Retina (tissue), 1 donor: Measurements from ENCODE around the gene CCDC190.
"Not testable (repeated sequence)": the region's sequence is repeated elsewhere in the genome, so short reads cannot be mapped to it uniquely, and the experiment has no call there.

Source experiments
- DNase-seq: peaks from one replicate; pipeline ENCODE4 v3.0.0-alpha.2; 2016

The CCDC190 gene

GRCh38 chr1:162861101-162861500 lies at the start of gene CCDC190:
Gene CCDC190, minus strand, starts transcription at chr1:162861175. Its CDS starts 1,529 bp downstream, at chr1:162859646.
- DNase-seq: no peak

- DNase-seq: no peak
Observed at GRCh38 chr1:162910161-162910560, 49.2 kb upstream of the CCDC190 start.

GRCh38 chr1:162908780-162909179 lies 47.8 kb upstream of the CCDC190 start:
- no peak for DNase-seq

- no peak for DNase-seq
Observed at GRCh38 chr1:162908236-162908635, 47.3 kb upstream of the CCDC190 start.

GRCh38 chr1:162906485-162906884 lies 45.5 kb upstream of the CCDC190 start:
- no peak for DNase-seq

- no peak for DNase-seq
Observed at GRCh38 chr1:162905174-162906158, 44.5 kb upstream of the CCDC190 start.

- DNase-seq: no peak
Observed at GRCh38 chr1:162904579-162904978, 43.6 kb upstream of the CCDC190 start.

GRCh38 chr1:162904023-162904422 lies 43.0 kb upstream of the CCDC190 start:
- DNase-seq: no peak

- DNase-seq: no peak
Observed at GRCh38 chr1:162903246-162903645, 42.3 kb upstream of the CCDC190 start.

- DNase-seq: no peak
Observed at GRCh38 chr1:162902416-162902815, 41.4 kb upstream of the CCDC190 start.

GRCh38 chr1:162901243-162901642 lies 40.3 kb upstream of the CCDC190 start:
- DNase-seq: no peak

- no peak for DNase-seq
Observed at GRCh38 chr1:162899422-162900146, 38.6 kb upstream of the CCDC190 start.

GRCh38 chr1:162893612-162893908 lies 32.6 kb upstream of the CCDC190 start:
- DNase-seq: no peak

GRCh38 chr1:162892906-162893611 lies 32.1 kb upstream of the CCDC190 start:
- DNase-seq: no peak

GRCh38 chr1:162889989-162890388 lies 29.0 kb upstream of the CCDC190 start:
- no peak for DNase-seq

- DNase-seq: no peak
Observed at GRCh38 chr1:162886705-162887104, 25.7 kb upstream of the CCDC190 start.

GRCh38 chr1:162885265-162885664 lies 24.3 kb upstream of the CCDC190 start:
- no peak for DNase-seq

GRCh38 chr1:162884831-162885230 lies 23.9 kb upstream of the CCDC190 start:
- DNase-seq: no peak

- DNase-seq: no peak
Observed at GRCh38 chr1:162882248-162882674, 21.3 kb upstream of the CCDC190 start.

GRCh38 chr1:162881590-162881989 lies 20.6 kb upstream of the CCDC190 start:
- DNase-seq: no peak

- DNase-seq: not testable (repeated sequence)
Observed at GRCh38 chr1:162880617-162881016, 19.6 kb upstream of the CCDC190 start.

GRCh38 chr1:162878000-162878596 lies 17.1 kb upstream of the CCDC190 start:
- peak; percentile 60 for DNase-seq

GRCh38 chr1:162877412-162877811 lies 16.4 kb upstream of the CCDC190 start:
- no peak for DNase-seq
